ENCODE results near the gene C1QTNF5. TPM values are rescaled to one million over a fixed set of nuclear protein-coding genes. Genes with fewer than 3 reads are reported as not detected.

The C1QTNF5 gene
- total RNA-seq, 1 experiment from 2014 or later: not detected

GRCh38 chr11:119303227-119303718 lies 37.4 kb downstream of the C1QTNF5 start:
- Histone ChIP-seq H3K27ac (ENCODE audit: low read depth, low read length) (no peak overlapping the region), H3K9me3 (ENCODE audit: control insufficient read depth in 1 of 2, insufficient read depth in 1 of 2, low read depth in 1 of 2, low read length in 2 of 2) (no peaks in the 10 kb centered on the region), H3K4me1 (ENCODE audit: control insufficient read depth in 1 of 2, insufficient read depth in 2 of 2, low read length in 2 of 2) (no peaks in the 10 kb centered on the region), H3K4me2 (ENCODE audit: low read length) (no peak overlapping the region), H2AFZ (ENCODE audit: low read depth, low read length, poor library complexity, severe bottlenecking) (no peak overlapping the region), H3K9ac (ENCODE audit: low read length) (no peak overlapping the region), H3K9me2 (ENCODE audit: insufficient read depth) (no peaks in the 10 kb centered on the region), H3K36me3 (ENCODE audit: control insufficient read depth in 1 of 2, insufficient read depth in 2 of 2, low read length in 2 of 2) (peaks cover 24 to 25% of the 10 kb centered on the region in 2 experiments), H3K79me2 (ENCODE audit: insufficient read depth, low read length) (no peaks in the 10 kb centered on the region), H3K27me3 (ENCODE audit: insufficient read depth, low read length) (no peaks in the 10 kb centered on the region), H3K4me3 (replicated peaks in 1 of 2; ENCODE audit: low read depth in 1 of 2, low read length in 2 of 2) (no peak overlapping the region), H4K20me1 (ENCODE audit: insufficient read depth) (no peaks in the 10 kb centered on the region)
- ChIA-PET POLR2A (no interaction called here), RAD21 (ENCODE audit: low non-redundant PET in 1 of 2, low total read pairs in 2 of 2, uncharacterized antibody in 2 of 2, unreplicated experiment in 2 of 2) (no interaction called here), CTCF (interaction anchor here (0.8 kb wide), 1 partner anchor 35 kb away, joined by 3 read pairs; no protein-coding TSS in a partner anchor)
- no peak for DNase-seq (ENCODE audit: low read depth, low spot score)
- intact Hi-C loops (cut with micrococcal nuclease): no loop called here
- no peak for TF ChIP-seq TCF7L2 (IDR thresholded peaks at IDR 0.05; ENCODE audit: borderline replicate concordance, extremely low read depth, insufficient read depth, insufficient read length)
- TF ChIP-seq EGR1 (IDR thresholded peaks at IDR 0.05; ENCODE audit: low read depth): no peak
- TF ChIP-seq RAD21 (IDR thresholded peaks at IDR 0.05; ENCODE audit: low read depth): no peak
- TF ChIP-seq SRF (IDR thresholded peaks at IDR 0.05; ENCODE audit: low read depth): no peak
- no TSS peak for BruUV-seq (replicated peaks)
- ATAC-seq: no peak

DNA sequence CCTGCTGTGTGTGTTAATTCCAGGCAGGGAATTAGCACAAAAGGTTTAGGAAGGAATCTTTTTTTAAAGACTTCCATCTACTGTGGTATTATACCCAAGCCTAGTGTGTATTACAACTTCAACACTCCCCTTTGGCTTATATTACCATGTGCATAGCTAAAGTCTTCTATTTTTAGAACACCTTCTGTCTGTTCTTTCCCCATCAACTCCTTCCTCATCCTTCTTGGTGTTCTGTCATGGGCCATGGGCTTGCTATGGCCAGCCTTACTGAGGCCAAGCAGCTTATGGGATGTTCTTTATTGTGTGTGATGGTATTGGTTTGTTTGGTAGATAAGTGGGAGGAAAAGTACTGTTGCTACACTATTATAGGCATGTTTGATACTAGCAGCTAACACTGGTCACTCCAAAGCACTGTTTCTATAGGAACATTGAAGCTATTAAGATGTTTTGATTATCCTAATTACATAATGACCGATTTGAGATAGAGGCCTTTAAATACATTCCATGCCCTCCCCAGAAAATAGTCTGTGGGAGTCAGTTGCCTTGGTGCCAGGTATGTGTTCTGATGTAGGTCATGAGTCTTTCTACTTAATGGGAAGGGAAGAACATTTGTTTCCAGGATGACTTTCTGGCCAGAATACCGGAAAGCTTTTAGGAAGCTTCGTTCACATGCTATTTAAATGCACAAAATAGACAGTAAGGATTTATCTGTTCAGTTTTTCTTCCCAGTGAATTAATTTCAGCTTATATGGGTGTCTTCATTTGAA lies 40.3 kb downstream of the C1QTNF5 start:
- ChIA-PET RAD21 (ENCODE audit: low non-redundant PET in 1 of 2, low total read pairs in 2 of 2, uncharacterized antibody in 2 of 2, unreplicated experiment in 2 of 2) (no interaction called here), CTCF (no interaction called here), POLR2A (no interaction called here)
- DNase-seq (ENCODE audit: low read depth, low spot score) (no peak), ATAC-seq (no peak)
- H3K36me3 ChIP-seq (ENCODE audit: control insufficient read depth in 1 of 2, insufficient read depth in 2 of 2, low read length in 2 of 2): peaks cover 24 to 34% of the 10 kb centered on the region in 2 experiments
- H4K20me1 ChIP-seq (ENCODE audit: insufficient read depth): no peaks in the 10 kb centered on the region
- no peak overlapping the region for H3K4me2 ChIP-seq (ENCODE audit: low read length)
- H3K9ac ChIP-seq (ENCODE audit: low read length): no peak overlapping the region
- no peaks in the 10 kb centered on the region for H3K79me2 ChIP-seq (ENCODE audit: insufficient read depth, low read length)
- no peaks in the 10 kb centered on the region for H3K9me2 ChIP-seq (ENCODE audit: insufficient read depth)
- no peaks in the 10 kb centered on the region for H3K9me3 ChIP-seq (ENCODE audit: control insufficient read depth in 1 of 2, insufficient read depth in 1 of 2, low read depth in 1 of 2, low read length in 2 of 2)
- no peaks in the 10 kb centered on the region for H3K4me1 ChIP-seq (ENCODE audit: control insufficient read depth in 1 of 2, insufficient read depth in 2 of 2, low read length in 2 of 2)
- no peak overlapping the region for H2AFZ ChIP-seq (ENCODE audit: low read depth, low read length, poor library complexity, severe bottlenecking)
- intact Hi-C loops (cut with micrococcal nuclease): no loop called here
- no TSS peak for BruUV-seq (replicated peaks)
- no peak overlapping the region for H3K4me3 ChIP-seq (replicated peaks in 1 of 2; ENCODE audit: low read depth in 1 of 2, low read length in 2 of 2)
- H3K27me3 ChIP-seq (ENCODE audit: insufficient read depth, low read length): no peaks in the 10 kb centered on the region
- H3K27ac ChIP-seq (ENCODE audit: low read depth, low read length): no peak overlapping the region
- TF ChIP-seq ZFX (IDR thresholded peaks at IDR 0.05): no peak
- TF ChIP-seq FOSL1 (IDR thresholded peaks at IDR 0.05; ENCODE audit: low read depth): no peak
- TF ChIP-seq EZH2phosphoT487 (IDR thresholded peaks at IDR 0.05; ENCODE audit: borderline replicate concordance): no peak
- TF ChIP-seq POLR2A (IDR thresholded peaks at IDR 0.05; ENCODE audit: borderline replicate concordance, extremely low read depth, insufficient read depth, insufficient read length): no peak
- TF ChIP-seq CEBPB (IDR thresholded peaks at IDR 0.05; ENCODE audit: low read depth): no peak
- no peak for TF ChIP-seq ZBTB33 (IDR thresholded peaks at IDR 0.05; ENCODE audit: extremely low read depth, insufficient replicate concordance, low read length)
- TF ChIP-seq, protein P1, sequence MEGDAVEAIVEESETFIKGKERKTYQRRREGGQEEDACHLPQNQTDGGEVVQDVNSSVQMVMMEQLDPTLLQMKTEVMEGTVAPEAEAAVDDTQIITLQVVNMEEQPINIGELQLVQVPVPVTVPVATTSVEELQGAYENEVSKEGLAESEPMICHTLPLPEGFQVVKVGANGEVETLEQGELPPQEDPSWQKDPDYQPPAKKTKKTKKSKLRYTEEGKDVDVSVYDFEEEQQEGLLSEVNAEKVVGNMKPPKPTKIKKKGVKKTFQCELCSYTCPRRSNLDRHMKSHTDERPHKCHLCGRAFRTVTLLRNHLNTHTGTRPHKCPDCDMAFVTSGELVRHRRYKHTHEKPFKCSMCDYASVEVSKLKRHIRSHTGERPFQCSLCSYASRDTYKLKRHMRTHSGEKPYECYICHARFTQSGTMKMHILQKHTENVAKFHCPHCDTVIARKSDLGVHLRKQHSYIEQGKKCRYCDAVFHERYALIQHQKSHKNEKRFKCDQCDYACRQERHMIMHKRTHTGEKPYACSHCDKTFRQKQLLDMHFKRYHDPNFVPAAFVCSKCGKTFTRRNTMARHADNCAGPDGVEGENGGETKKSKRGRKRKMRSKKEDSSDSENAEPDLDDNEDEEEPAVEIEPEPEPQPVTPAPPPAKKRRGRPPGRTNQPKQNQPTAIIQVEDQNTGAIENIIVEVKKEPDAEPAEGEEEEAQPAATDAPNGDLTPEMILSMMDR (IDR thresholded peaks at IDR 0.05 in 2 of 3, conservative IDR thresholded peaks at IDR 0.05 in 1 of 3; ENCODE audit: borderline replicate concordance in 1 of 3, insufficient read depth in 1 of 3, low read depth in 2 of 3, low read length in 2 of 3): no peak
- no peak for TF ChIP-seq SIN3A (IDR thresholded peaks at IDR 0.05; ENCODE audit: low read depth)
- TF ChIP-seq SRF (IDR thresholded peaks at IDR 0.05; ENCODE audit: low read depth): no peak
- no peak for TF ChIP-seq EGR1 (IDR thresholded peaks at IDR 0.05; ENCODE audit: low read depth)
- no peak for TF ChIP-seq CBX3 (IDR thresholded peaks at IDR 0.05; ENCODE audit: low read depth)
- no peak for TF ChIP-seq POLR2AphosphoS5 (IDR thresholded peaks at IDR 0.05; ENCODE audit: low read depth, low read length)
- TF ChIP-seq EZH2 (IDR thresholded peaks at IDR 0.05): no peak
- TF ChIP-seq SP1 (IDR thresholded peaks at IDR 0.05; ENCODE audit: low read depth): no peak
- no peak for TF ChIP-seq YY1 (IDR thresholded peaks at IDR 0.05; ENCODE audit: extremely low read depth, insufficient replicate concordance, low read depth, low read length)
